Effector memory CD8-positive, alpha-beta T cell (primary cell): ENCODE data around the gene VRK2.

ENCODE experiments used
- ATAC-seq: fragments of 150-1000 bp; cut with Tn5 transposase; replicated peaks from 2 replicates; pipeline ENCODE4 v1.10.0; 2021; ENCODE audit warnings: mild to moderate bottlenecking, moderate library complexity
- DNase-seq, 3 experiments: peaks; one replicate each; pipeline ENCODE4 v3.0.0; 2021
- H3K27ac Mint-ChIP-seq, 2 donors: one replicate each; pipeline ENCODE4 v1.8.0; 2022; ENCODE audit warnings: mild to moderate bottlenecking in 2 of 2, mixed read lengths in 2 of 2, moderate library complexity in 2 of 2
- H3K27me3 Mint-ChIP-seq, 2 donors: one replicate each; pipeline ENCODE4 v1.8.0; 2022; ENCODE audit warnings: mixed read lengths in 2 of 2
- H3K36me3 Mint-ChIP-seq: one replicate; pipeline ENCODE4 v1.8.0; 2022; ENCODE audit warnings: mild to moderate bottlenecking, moderate library complexity, mixed read lengths; ENCODE audit not compliant: insufficient read depth
- H3K4me1 Mint-ChIP-seq, 2 donors: one replicate each; pipeline ENCODE4 v1.8.0; 2022; ENCODE audit warnings: low read depth in 2 of 2, mixed read lengths in 2 of 2
- H3K4me3 Mint-ChIP-seq, 2 donors: one replicate each; pipeline ENCODE4 v1.8.0; 2022; ENCODE audit warnings: mild to moderate bottlenecking in 2 of 2, mixed read lengths in 2 of 2, moderate library complexity in 2 of 2
- H3K9me3 Mint-ChIP-seq, 2 donors: one replicate each; pipeline ENCODE4 v1.8.0; 2022; ENCODE audit warnings: mixed read lengths in 2 of 2
- total RNA-seq, 9 experiments: gene quantifications; one replicate each; lab custom pipeline; 2026; lab: John Stamatoyannopoulos, UW

VRK2 gene
- total RNA-seq, result 26.9 to 43.8 (median 32.5) reads per million in 9 experiments

- Mint-ChIP-seq H3K27me3 (no peaks in the 10 kb centered on the region), H3K9me3 (no peaks in the 10 kb centered on the region), H3K4me3 (peak within 1 kb of the TSS; percentile 85 to 86), H3K27ac (peak within 1 kb of the TSS; percentile 94 to 97), H3K36me3 (peaks cover 9% of the 10 kb centered on the region), H3K4me1 (peaks cover 21 to 34% of the 10 kb centered on the region in 2 donors)
- peak; percentile 88 for ATAC-seq
- DNase-seq, result peak; percentile 76 to 81 (median 78)
Measured at GRCh38 chr2:58046585-58047372, at the start of gene VRK2. VRK2 (plus strand) TSS chr2:58046806; CDS start chr2:58048832, 2,026 bp downstream.

DNA sequence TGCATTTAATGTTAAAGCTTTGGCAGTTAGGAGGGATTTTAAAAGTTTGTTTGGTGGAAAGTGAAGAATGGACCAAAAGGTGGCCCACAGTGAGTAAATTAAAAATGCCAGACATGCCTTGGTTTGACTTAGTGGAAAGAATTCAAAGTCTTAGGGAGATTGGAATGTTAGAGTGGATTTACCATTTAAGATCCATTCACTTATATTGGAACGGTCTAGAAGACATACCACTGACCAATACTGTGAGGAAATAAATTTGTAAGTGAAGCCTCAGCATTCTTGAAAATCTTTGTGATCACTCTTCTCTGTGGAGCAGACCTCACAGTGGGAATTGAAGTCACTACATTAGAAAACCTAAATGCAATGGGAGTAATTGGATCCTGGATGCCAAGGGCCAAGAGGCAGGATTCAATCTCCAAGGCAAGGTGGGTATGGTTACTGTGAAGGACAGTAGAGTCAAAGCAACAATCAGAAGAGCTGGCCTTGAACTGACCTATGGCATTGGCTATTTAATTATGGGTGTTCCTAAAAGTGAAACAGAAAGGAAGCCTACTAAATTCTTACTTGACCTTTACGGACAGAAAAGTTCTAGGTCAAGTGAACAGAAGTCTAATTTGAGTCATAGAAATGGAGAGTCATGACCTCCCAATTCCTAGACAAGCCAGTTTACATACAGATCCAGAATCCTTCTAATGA is 40.2 kb upstream of the VRK2 start:
- Mint-ChIP-seq H3K4me1 (peaks cover 0 to 6% of the 10 kb centered on the region in 2 donors), H3K36me3 (no peaks in the 10 kb centered on the region), H3K27me3 (no peaks in the 10 kb centered on the region), H3K27ac (peak overlapping the region in 1 of 2 donors; percentile 7), H3K4me3 (no peak overlapping the region), H3K9me3 (peaks cover 0 to 2% of the 10 kb centered on the region in 2 donors)
- DNase-seq (no peak), ATAC-seq (no peak)

GRCh38 chr2:58006952-58007284 is 39.7 kb upstream of the VRK2 start:
- no peak for DNase-seq
- ATAC-seq, result no peak
- Mint-ChIP-seq H3K27ac (no peak overlapping the region), H3K36me3 (no peaks in the 10 kb centered on the region), H3K4me1 (peaks cover 0 to 6% of the 10 kb centered on the region in 2 donors), H3K27me3 (no peaks in the 10 kb centered on the region), H3K4me3 (no peak overlapping the region), H3K9me3 (peaks cover 0 to 2% of the 10 kb centered on the region in 2 donors)

DNA sequence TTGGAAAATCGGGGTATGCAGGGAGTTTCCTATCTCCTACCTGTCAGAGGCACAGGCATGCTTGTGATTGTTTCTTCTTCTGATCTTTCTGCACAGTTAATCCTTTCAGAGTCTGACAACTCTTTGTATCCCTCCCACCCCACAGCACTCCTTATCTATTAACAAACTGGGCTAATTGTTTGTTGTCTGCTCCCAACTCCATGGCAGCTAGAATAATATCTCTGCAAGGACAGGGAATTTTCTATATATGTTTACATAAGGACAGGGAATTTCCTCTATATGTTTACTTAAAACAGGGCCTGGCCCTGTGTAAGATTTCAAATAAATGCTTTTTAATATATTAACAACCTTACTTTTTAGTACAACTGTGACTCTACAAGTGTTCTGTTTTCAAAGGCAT is 36.0 kb upstream of the VRK2 start:
- H3K4me3 Mint-ChIP-seq, result no peak overlapping the region
- no peaks in the 10 kb centered on the region for H3K36me3 Mint-ChIP-seq
- H3K9me3 Mint-ChIP-seq, result peaks cover 0 to 2% of the 10 kb centered on the region in 2 donors
- H3K27ac Mint-ChIP-seq, result no peak overlapping the region
- H3K27me3 Mint-ChIP-seq, result no peaks in the 10 kb centered on the region
- no peak for DNase-seq
- no peak for ATAC-seq
- H3K4me1 Mint-ChIP-seq, result peaks cover 0 to 6% of the 10 kb centered on the region in 2 donors

GRCh38 chr2:58019229-58019628 is 27.4 kb upstream of the VRK2 start:
- DNase-seq, result no peak
- no peak for ATAC-seq
- no peak overlapping the region for H3K27ac Mint-ChIP-seq
- H3K4me3 Mint-ChIP-seq, result no peak overlapping the region
- peaks cover 7 to 13% of the 10 kb centered on the region in 2 donors for H3K4me1 Mint-ChIP-seq
- H3K27me3 Mint-ChIP-seq, result no peaks in the 10 kb centered on the region
- H3K9me3 Mint-ChIP-seq, result no peaks in the 10 kb centered on the region
- H3K36me3 Mint-ChIP-seq, result peaks cover 5% of the 10 kb centered on the region

GRCh38 chr2:58025150-58025933 is 21.3 kb upstream of the VRK2 start:
- no peaks in the 10 kb centered on the region for H3K27me3 Mint-ChIP-seq
- H3K4me3 Mint-ChIP-seq, result no peak overlapping the region
- no peak overlapping the region for H3K27ac Mint-ChIP-seq
- ATAC-seq (no peak), DNase-seq (no peak)
- H3K9me3 Mint-ChIP-seq, result no peaks in the 10 kb centered on the region
- H3K36me3 Mint-ChIP-seq, result peaks cover 5% of the 10 kb centered on the region
- H3K4me1 Mint-ChIP-seq, result peaks cover 7 to 13% of the 10 kb centered on the region in 2 donors

- ATAC-seq, result no peak
- no peaks in the 10 kb centered on the region for H3K9me3 Mint-ChIP-seq
- H3K4me3 Mint-ChIP-seq, result no peak overlapping the region
- peaks cover 5% of the 10 kb centered on the region for H3K36me3 Mint-ChIP-seq
- H3K27me3 Mint-ChIP-seq, result no peaks in the 10 kb centered on the region
- no peak for DNase-seq
- no peak overlapping the region for H3K27ac Mint-ChIP-seq
- H3K4me1 Mint-ChIP-seq, result peaks cover 7 to 13% of the 10 kb centered on the region in 2 donors
Measured at GRCh38 chr2:58027029-58027428, 19.6 kb upstream of the VRK2 start.

DNA sequence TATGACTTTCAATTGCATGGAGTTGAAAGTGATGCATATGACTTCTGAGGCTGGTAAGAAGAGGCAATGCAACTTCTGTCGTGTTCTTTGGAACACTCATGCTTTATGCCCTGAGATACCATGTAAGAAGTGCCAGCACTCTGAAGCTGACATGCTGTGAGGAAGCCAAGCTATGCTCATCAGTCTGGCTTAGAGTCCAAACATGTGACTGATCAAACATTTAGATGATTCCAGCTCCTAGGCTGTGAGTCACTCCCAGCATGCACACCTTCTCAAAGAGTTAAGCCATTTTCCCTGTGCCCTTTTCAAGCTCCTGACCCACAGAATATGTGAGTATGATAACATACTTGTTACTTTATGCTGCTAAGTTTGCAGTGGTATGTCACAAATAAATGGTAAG is 15.8 kb upstream of the VRK2 start:
- Mint-ChIP-seq H3K27ac (no peak overlapping the region), H3K36me3 (no peaks in the 10 kb centered on the region), H3K4me1 (no peaks in the 10 kb centered on the region), H3K4me3 (no peak overlapping the region), H3K9me3 (no peaks in the 10 kb centered on the region), H3K27me3 (no peaks in the 10 kb centered on the region)
- DNase-seq (no peak), ATAC-seq (no peak)

DNA sequence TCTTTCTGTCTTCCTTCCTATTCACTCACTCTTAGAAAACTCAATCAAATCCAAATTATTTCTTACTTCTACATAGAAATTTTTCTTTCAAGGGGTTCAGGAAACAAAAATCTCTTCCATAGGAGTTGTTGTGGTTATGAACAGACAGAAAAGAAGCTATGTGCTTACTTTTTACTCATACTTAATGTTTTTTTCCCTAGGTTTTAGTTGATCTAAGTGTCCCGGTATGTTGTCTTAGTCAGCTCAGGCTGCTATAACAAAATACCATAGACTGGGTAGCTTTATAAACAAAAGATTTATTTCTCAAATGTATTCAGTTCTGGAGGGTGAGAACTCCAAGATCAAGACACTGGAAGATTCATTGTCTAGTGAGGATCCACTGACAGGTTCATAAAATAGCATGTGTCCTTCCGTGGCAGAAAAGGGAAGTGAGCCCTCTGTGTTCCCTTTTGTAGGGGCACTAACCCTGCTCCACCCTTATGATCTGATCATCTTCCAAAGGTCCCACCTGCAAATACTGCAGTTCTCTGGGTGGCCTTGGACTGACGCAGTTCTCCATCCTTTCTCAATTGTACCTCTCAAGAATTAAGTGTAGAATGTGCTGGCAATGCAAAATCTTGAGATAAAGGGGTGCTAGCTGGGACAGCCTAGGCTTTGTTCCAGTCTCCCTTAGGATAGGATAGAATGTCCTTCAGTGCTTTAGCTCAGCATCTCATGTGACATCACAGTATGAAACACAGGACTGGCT is 14.4 kb upstream of the VRK2 start:
- H3K4me3 Mint-ChIP-seq, result no peak overlapping the region
- no peaks in the 10 kb centered on the region for H3K9me3 Mint-ChIP-seq
- H3K4me1 Mint-ChIP-seq, result no peaks in the 10 kb centered on the region
- no peak for DNase-seq
- H3K27me3 Mint-ChIP-seq, result no peaks in the 10 kb centered on the region
- ATAC-seq, result no peak
- H3K27ac Mint-ChIP-seq, result no peak overlapping the region
- no peaks in the 10 kb centered on the region for H3K36me3 Mint-ChIP-seq

- Mint-ChIP-seq H3K36me3 (no peaks in the 10 kb centered on the region), H3K4me1 (no peaks in the 10 kb centered on the region), H3K27me3 (no peaks in the 10 kb centered on the region), H3K4me3 (no peak overlapping the region), H3K9me3 (no peaks in the 10 kb centered on the region), H3K27ac (no peak overlapping the region)
- DNase-seq, result no peak
- ATAC-seq, result no peak
Measured at GRCh38 chr2:58032764-58033080, 13.9 kb upstream of the VRK2 start.

DNA sequence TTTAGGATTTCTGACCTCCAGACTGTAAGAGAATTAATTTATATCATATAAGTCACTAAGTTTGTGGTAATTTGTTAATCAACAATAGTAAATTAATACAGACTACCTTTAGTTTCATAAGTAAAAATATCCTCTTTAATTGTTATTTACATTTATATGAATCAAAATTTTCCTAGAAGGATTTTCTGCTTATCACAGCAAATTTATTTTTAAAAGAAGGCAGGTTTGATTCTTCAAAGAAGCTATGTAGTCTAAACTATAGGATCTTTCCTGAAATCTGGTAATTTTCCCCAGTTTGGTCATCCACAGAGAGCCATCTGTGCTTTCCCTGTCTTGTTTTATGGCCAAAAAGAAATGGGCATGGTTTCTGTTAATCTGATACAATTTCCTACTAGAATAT is 13.1 kb upstream of the VRK2 start:
- DNase-seq, result no peak
- no peak for ATAC-seq
- Mint-ChIP-seq H3K4me1 (no peaks in the 10 kb centered on the region), H3K36me3 (no peaks in the 10 kb centered on the region), H3K4me3 (no peak overlapping the region), H3K27ac (no peak overlapping the region), H3K9me3 (peaks cover 0 to 3% of the 10 kb centered on the region in 2 donors), H3K27me3 (no peaks in the 10 kb centered on the region)

DNA sequence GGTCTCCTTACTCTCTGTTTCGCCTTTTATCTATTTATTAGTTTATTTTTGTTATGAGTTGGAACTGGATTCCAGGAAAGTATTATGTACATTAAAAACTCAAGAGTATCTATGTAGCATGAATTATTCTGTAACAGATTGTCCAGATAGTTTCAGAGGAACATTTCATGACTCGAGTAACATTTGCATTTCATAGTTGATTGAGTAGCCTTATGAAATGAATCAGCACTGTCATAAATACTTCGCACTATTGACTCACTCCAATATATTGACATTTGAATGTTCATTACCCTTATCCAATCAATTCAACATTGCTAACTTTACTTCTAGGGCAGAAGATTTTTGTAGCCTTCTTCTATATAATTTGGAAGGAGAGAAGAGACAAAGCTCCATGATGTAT is 11.3 kb upstream of the VRK2 start:
- ATAC-seq, result no peak
- Mint-ChIP-seq H3K9me3 (peaks cover 0 to 3% of the 10 kb centered on the region in 2 donors), H3K36me3 (no peaks in the 10 kb centered on the region)

DNA sequence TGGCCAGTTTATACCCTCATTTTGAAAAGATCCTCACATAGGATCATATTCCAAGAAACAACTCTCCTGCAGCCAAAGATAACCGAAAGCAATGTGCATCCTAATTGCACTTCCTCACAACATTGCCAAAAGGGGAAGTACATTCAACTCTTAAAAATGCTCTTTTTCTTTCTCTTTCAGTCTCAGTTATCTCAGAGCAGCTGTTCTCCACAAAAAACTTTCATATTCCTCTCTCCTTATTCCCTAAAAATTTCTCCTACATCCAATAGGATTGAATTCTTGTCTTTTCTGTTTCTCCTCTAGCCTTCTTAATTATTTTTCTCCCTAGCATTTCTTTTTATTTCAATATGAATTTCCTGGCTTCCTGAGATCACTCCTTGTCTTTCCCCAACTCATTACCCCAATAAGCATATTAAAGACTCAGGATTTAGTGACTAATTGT is 7.4 kb upstream of the VRK2 start:
- Mint-ChIP-seq H3K27me3 (no peaks in the 10 kb centered on the region), H3K36me3 (no peaks in the 10 kb centered on the region), H3K27ac (no peak overlapping the region), H3K4me3 (no peak overlapping the region), H3K4me1 (peaks cover 1 to 5% of the 10 kb centered on the region in 2 donors), H3K9me3 (peaks cover 0 to 3% of the 10 kb centered on the region in 2 donors)
- ATAC-seq, result no peak
- DNase-seq, result no peak

More for the DNA sequence above, 11.3 kb upstream of the VRK2 start:
- H3K27me3 Mint-ChIP-seq, result no peaks in the 10 kb centered on the region
- DNase-seq, result no peak
- no peaks in the 10 kb centered on the region for H3K4me1 Mint-ChIP-seq
- H3K4me3 Mint-ChIP-seq, result no peak overlapping the region
- no peak overlapping the region for H3K27ac Mint-ChIP-seq
